Liver (tissue), 9 donors: ENCODE measurements around the gene MAP1S. TPM values are rescaled to one million over a fixed set of nuclear protein-coding genes. Genes with fewer than 3 reads are reported as not detected.

Experiments
- DNase-seq: peaks from one replicate; pipeline ENCODE4 v3.0.0-alpha.2; 2017; ENCODE audit warnings: low spot score
- H3K27ac ChIP-seq, 2 donors: one replicate each; pipeline ENCODE4 v1.7.0; 2013; ENCODE audit warnings: inconsistent platforms in 2 of 2, low read length in 2 of 2, control low read depth in 1 of 2, low read depth in 1 of 2, mild to moderate bottlenecking in 1 of 2
- H3K27me3 ChIP-seq, 4 donors: one replicate each; pipeline versions ENCODE4 v1.6.1 to v1.7.0; 2013; ENCODE audit warnings: low read length in 3 of 4, inconsistent platforms in 1 of 4, mild to moderate bottlenecking in 1 of 4, moderate library complexity in 1 of 4; ENCODE audit not compliant: control insufficient read depth in 4 of 4, insufficient read depth in 4 of 4
- H3K36me3 ChIP-seq, 4 donors: one replicate each; pipeline versions ENCODE4 v1.6.1 to v1.7.0; 2013; ENCODE audit warnings: low read length in 3 of 4, mild to moderate bottlenecking in 3 of 4, low read depth in 1 of 4, moderate library complexity in 1 of 4; ENCODE audit not compliant: control insufficient read depth in 4 of 4, insufficient read depth in 3 of 4
- H3K4me1 ChIP-seq, 4 donors: one replicate each; pipeline versions ENCODE4 v1.6.1 to v1.7.0; 2013; ENCODE audit warnings: low read length in 3 of 4, mild to moderate bottlenecking in 3 of 4, moderate library complexity in 1 of 4; ENCODE audit not compliant: control insufficient read depth in 4 of 4, insufficient read depth in 4 of 4
- H3K4me3 ChIP-seq, 3 donors: one replicate each; pipeline versions ENCODE4 v1.6.1 to v1.7.0; 2013; ENCODE audit warnings: low read length in 3 of 3, control low read depth in 1 of 3, low read depth in 1 of 3, mild to moderate bottlenecking in 1 of 3
- H3K9ac ChIP-seq, 2 donors: one replicate each; pipeline ENCODE4 v1.7.0; 2013; ENCODE audit warnings: low read length in 2 of 2, mild to moderate bottlenecking in 2 of 2, moderate library complexity in 2 of 2, control low read depth in 1 of 2, low read depth in 1 of 2
- H3K9me3 ChIP-seq, 4 donors: one replicate each; pipeline versions ENCODE4 v1.6.1 to v1.7.0; 2013; ENCODE audit warnings: low read length in 3 of 4; ENCODE audit not compliant: control insufficient read depth in 4 of 4
- ATF3 ChIP-seq: IDR thresholded peaks from 2 replicates; pipeline ENCODE4 v1.6.1; 2016; ENCODE audit warnings: antibody characterized with exemption
- CTCF ChIP-seq: fragments of 150-350 bp; IDR thresholded peaks from 2 replicates; pipeline ENCODE4 v1.5.1; 2017; ENCODE audit warnings: improper control_type of control experiment, low read depth, low read length; ENCODE audit not compliant: missing input control
- FOXA1 ChIP-seq: IDR thresholded peaks from 2 replicates; pipeline ENCODE4 v1.6.1; 2016; ENCODE audit warnings: antibody characterized with exemption
- GABPA ChIP-seq, 2 donors: IDR thresholded peaks in 1 of 2; conservative IDR thresholded peaks in 1 of 2; 2 replicates each; pipeline ENCODE4 v1.6.1; 2016; ENCODE audit warnings: antibody characterized with exemption in 2 of 2, mild to moderate bottlenecking in 1 of 2, moderate library complexity in 1 of 2
- HNF4G ChIP-seq: IDR thresholded peaks from 2 replicates; pipeline ENCODE4 v1.6.1; 2016; ENCODE audit warnings: antibody characterized with exemption
- JUND ChIP-seq, 2 donors: IDR thresholded peaks; 2 replicates each; pipeline ENCODE4 v1.6.1; 2016; ENCODE audit warnings: antibody characterized with exemption in 2 of 2
- MAX ChIP-seq: IDR thresholded peaks from 2 replicates; pipeline ENCODE4 v1.6.1; 2016; ENCODE audit warnings: antibody characterized with exemption
- RAD21 ChIP-seq, 2 donors: IDR thresholded peaks; 2 replicates each; pipeline ENCODE4 v1.6.1; 2016; ENCODE audit warnings: antibody characterized with exemption in 2 of 2, mild to moderate bottlenecking in 2 of 2
- REST ChIP-seq: IDR thresholded peaks from 2 replicates; pipeline ENCODE4 v1.6.1; 2016; ENCODE audit warnings: antibody characterized with exemption, mild to moderate bottlenecking
- RXRA ChIP-seq, 2 donors: IDR thresholded peaks; 2 replicates each; pipeline ENCODE4 v1.6.1; 2017 to 2018; ENCODE audit warnings: antibody characterized with exemption in 2 of 2, mild to moderate bottlenecking in 1 of 2
- TAF1 ChIP-seq: conservative IDR thresholded peaks from 2 replicates; pipeline ENCODE4 v1.6.1; 2016; ENCODE audit warnings: antibody characterized with exemption, mild to moderate bottlenecking
- YY1 ChIP-seq: IDR thresholded peaks from 2 replicates; pipeline ENCODE4 v1.6.1; 2016; ENCODE audit warnings: antibody characterized with exemption, mild to moderate bottlenecking
- ZBTB33 ChIP-seq: IDR thresholded peaks from 2 replicates; pipeline ENCODE4 v1.6.1; 2016; ENCODE audit warnings: antibody characterized with exemption
- WGBS: extraction: QIAGEN DNeasy Blood & Tissue Kit; methylation state at CpG from one replicate; pipeline ENCODE4 v1.1.7; 2013; 5-methylcytosine and 5-hydroxymethylcytosine counted together
- polyA plus RNA-seq, 2 donors: library from polyadenylated mRNA; stranded (reverse) in 1 of 2; unstranded in 1 of 2; fragments of 200-250 nt in 1 of 2; fragments of >200 nt in 1 of 2; fragmentation: Nextera tagmentation in 1 of 2; extraction: Ambion mirVana in 1 of 2; gene quantifications; one replicate each; pipeline versions ENCODE4 v1.2.1 to v1.2.3, GENCODE V29; 2013 to 2015
- total RNA-seq, 2 donors: library from RNA; depleted of rRNA; stranded (reverse); fragments of >200 nt; gene quantifications; one replicate each; pipeline ENCODE4 v1.2.3, GENCODE V29; 2014
- donor health status: healthy.
- donor health status: healthy.
- donor health status: healthy.
- donor health status: healthy.
- donor health status: healthy.

MAP1S gene
- total and polyA plus RNA-seq, 4 donors, result 8.2 to 20.3 (median 10.6) TPM

- no peak for TF ChIP-seq REST
- no peak for TF ChIP-seq GABPA (IDR thresholded peaks at IDR 0.05 in 1 of 2, conservative IDR thresholded peaks at IDR 0.05 in 1 of 2)
Observed at GRCh38 chr19:17682273-17682672, 37.0 kb upstream of the MAP1S start (continued).

- Histone ChIP-seq H3K4me1 (peaks cover 0 to 5% (median 3%) of the 10 kb centered on the region in 4 donors), H3K36me3 (no peaks in the 10 kb centered on the region), H3K27ac (no peak overlapping the region), H3K9ac (no peak overlapping the region), H3K9me3 (no peaks in the 10 kb centered on the region), H3K4me3 (no peak overlapping the region), H3K27me3 (peaks cover 0 to 11% (median 3%) of the 10 kb centered on the region in 4 donors)
- 79% methylated on average over 4 of the region's 4 CpGs for WGBS
- DNase-seq, result no peak
- TF ChIP-seq REST, result no peak
- no peak for TF ChIP-seq RAD21 (IDR thresholded peaks at IDR 0.05)
- TF ChIP-seq HNF4G, result no peak
- TF ChIP-seq CTCF, result no peak
- TF ChIP-seq TAF1, result no peak
- no peak for TF ChIP-seq JUND (IDR thresholded peaks at IDR 0.05)
- no peak for TF ChIP-seq ATF3
- no peak for TF ChIP-seq ZBTB33
- TF ChIP-seq YY1, result no peak
- no peak for TF ChIP-seq RXRA (IDR thresholded peaks at IDR 0.05)
- no peak for TF ChIP-seq GABPA (IDR thresholded peaks at IDR 0.05 in 1 of 2, conservative IDR thresholded peaks at IDR 0.05 in 1 of 2)
- no peak for TF ChIP-seq MAX
- no peak for TF ChIP-seq FOXA1
Observed at GRCh38 chr19:17683078-17683477, 36.2 kb upstream of the MAP1S start.
